H7 (cell line): ENCODE measurements around the gene MPC2. TPM values are rescaled to one million over a fixed set of nuclear protein-coding genes. Genes with fewer than 3 reads are reported as not detected.

Source experiments
- DNase-seq: peaks from one replicate; pipeline ENCODE4 v3.0.0; 2012
- H3K27me3 ChIP-seq: 2 replicates; pipeline ENCODE4 v1.6.0; 2011; ENCODE audit warnings: mild to moderate bottlenecking, low read length; ENCODE audit not compliant: control insufficient read depth, insufficient read depth
- H3K36me3 ChIP-seq: replicated peaks from 2 replicates; pipeline ENCODE4 v1.5.1; 2011; ENCODE audit warnings: low read length; ENCODE audit not compliant: control insufficient read depth, insufficient read depth
- H3K4me3 ChIP-seq: 2 replicates; pipeline ENCODE4 v1.5.1; 2011; ENCODE audit warnings: low read depth, mild to moderate bottlenecking, control low read depth, low read length, moderate library complexity; ENCODE audit not compliant: insufficient read depth
- total RNA-seq: library from RNA; depleted of rRNA; stranded (reverse); fragments of >200 nt; shearing (Covaris generic); gene quantifications from 2 replicates; pipeline ENCODE4 v1.2.3, GENCODE V29; 2014; rRNA removed

The MPC2 gene
- 48.3 and 57.2 TPM in 2 replicates for total RNA-seq

- H3K4me3 ChIP-seq = peak within 1 kb of the TSS; percentile 96
- H3K36me3 ChIP-seq = no peaks in the 10 kb centered on the region
- peak; percentile 80 for DNase-seq
- H3K27me3 ChIP-seq = no peaks in the 10 kb centered on the region
Observed at GRCh38 chr1:167936930-167937708, at the start of gene MPC2. Gene MPC2, minus strand, starts transcription at chr1:167937072. Its CDS starts 1,231 bp downstream, at chr1:167935841.

- DNase-seq = no peak
- H3K27me3 ChIP-seq = no peaks in the 10 kb centered on the region
- H3K4me3 ChIP-seq = no peak overlapping the region
- no peaks in the 10 kb centered on the region for H3K36me3 ChIP-seq
Observed at GRCh38 chr1:167984886-167985489, 48.1 kb upstream of the MPC2 start.

- no peaks in the 10 kb centered on the region for H3K36me3 ChIP-seq
- no peak for DNase-seq
- H3K4me3 ChIP-seq = no peak overlapping the region
- no peaks in the 10 kb centered on the region for H3K27me3 ChIP-seq
Observed at GRCh38 chr1:167983797-167984420, 47.0 kb upstream of the MPC2 start.

- no peak for DNase-seq
- Histone ChIP-seq H3K36me3 (no peaks in the 10 kb centered on the region), H3K4me3 (no peak overlapping the region), H3K27me3 (no peaks in the 10 kb centered on the region)
Observed at GRCh38 chr1:167981933-167982332, 45.1 kb upstream of the MPC2 start.

- DNase-seq = no peak
- peaks cover 3% of the 10 kb centered on the region for H3K36me3 ChIP-seq
- no peaks in the 10 kb centered on the region for H3K27me3 ChIP-seq
- H3K4me3 ChIP-seq = no peak overlapping the region
Observed at GRCh38 chr1:167977245-167977644, 40.4 kb upstream of the MPC2 start.

GRCh38 chr1:167974698-167975097, 37.8 kb upstream of the MPC2 start:
- H3K36me3 ChIP-seq = peaks cover 3% of the 10 kb centered on the region
- H3K4me3 ChIP-seq = no peak overlapping the region
- H3K27me3 ChIP-seq = no peaks in the 10 kb centered on the region
- DNase-seq = no peak

GRCh38 chr1:167973832-167974231, 37.0 kb upstream of the MPC2 start:
- Histone ChIP-seq H3K36me3 (peaks cover 3% of the 10 kb centered on the region), H3K27me3 (no peaks in the 10 kb centered on the region)
- no peak for DNase-seq

GRCh38 chr1:167968569-167968968, 31.7 kb upstream of the MPC2 start:
- Histone ChIP-seq H3K36me3 (peaks cover 1% of the 10 kb centered on the region; the same call in 1 of the 2 replicates), H3K27me3 (no peaks in the 10 kb centered on the region)
- DNase-seq = no peak

More at GRCh38 chr1:167973832-167974231, 37.0 kb upstream of the MPC2 start:
- no peak overlapping the region for H3K4me3 ChIP-seq

GRCh38 chr1:167966050-167966449, 29.2 kb upstream of the MPC2 start:
- no peak for DNase-seq
- no peaks in the 10 kb centered on the region for H3K27me3 ChIP-seq
- peaks cover 1% of the 10 kb centered on the region; the same call in 1 of the 2 replicates for H3K36me3 ChIP-seq
- H3K4me3 ChIP-seq = no peak overlapping the region

More at GRCh38 chr1:167968569-167968968, 31.7 kb upstream of the MPC2 start:
- no peak overlapping the region for H3K4me3 ChIP-seq

GRCh38 chr1:167964646-167965045, 27.8 kb upstream of the MPC2 start:
- H3K27me3 ChIP-seq = no peaks in the 10 kb centered on the region
- DNase-seq = no peak
- no peak overlapping the region for H3K4me3 ChIP-seq
- peaks cover 1% of the 10 kb centered on the region; the same call in 1 of the 2 replicates for H3K36me3 ChIP-seq

GRCh38 chr1:167957710-167958109, 20.8 kb upstream of the MPC2 start:
- Histone ChIP-seq H3K27me3 (no peaks in the 10 kb centered on the region), H3K36me3 (no peaks in the 10 kb centered on the region; the same call in none of the 2 replicates), H3K4me3 (no peak overlapping the region)
- DNase-seq = no peak

- no peak for DNase-seq
- no peaks in the 10 kb centered on the region for H3K27me3 ChIP-seq
- H3K4me3 ChIP-seq = no peak overlapping the region
- H3K36me3 ChIP-seq = no peaks in the 10 kb centered on the region; the same call in none of the 2 replicates
Observed at GRCh38 chr1:167955915-167956314, 19.0 kb upstream of the MPC2 start.

GRCh38 chr1:167950569-167950968, 13.7 kb upstream of the MPC2 start:
- DNase-seq = no peak
- Histone ChIP-seq H3K27me3 (no peaks in the 10 kb centered on the region), H3K36me3 (no peaks in the 10 kb centered on the region; the same call in none of the 2 replicates)

GRCh38 chr1:167949785-167950184, 12.9 kb upstream of the MPC2 start:
- Histone ChIP-seq H3K27me3 (no peaks in the 10 kb centered on the region), H3K36me3 (no peaks in the 10 kb centered on the region; the same call in none of the 2 replicates), H3K4me3 (no peak overlapping the region)
- DNase-seq = no peak

More at GRCh38 chr1:167950569-167950968, 13.7 kb upstream of the MPC2 start:
- H3K4me3 ChIP-seq = no peak overlapping the region
